Measurements from ENCODE around the gene WIPF2.
A peak's percentile ranks its signal among the peaks of the same experiment; 100 is the strongest.

WIPF2 gene

GRCh38 chr17:40318830-40319391 lies 99.8 kb downstream of the WIPF2 start:
- peaks cover 53% of the 10 kb centered on the region for H3K27me3 ChIP-seq (ENCODE audit: control insufficient read depth, insufficient read depth, low read length)
- no peaks in the 10 kb centered on the region for H3K9me3 ChIP-seq (ENCODE audit: control insufficient read depth, low read depth, low read length)
- peak overlapping the region; percentile 77 for H3K4me3 ChIP-seq (ENCODE audit: low read length)
- H3K36me3 ChIP-seq (ENCODE audit: control insufficient read depth, low read depth, low read length) = no peaks in the 10 kb centered on the region
- H3K9ac ChIP-seq (ENCODE audit: low read length) = peak overlapping the region; percentile 63
- no peak overlapping the region for H3K27ac ChIP-seq (ENCODE audit: low read length)
- H3K4me1 ChIP-seq (ENCODE audit: control insufficient read depth, low read depth, low read length) = peaks cover 37% of the 10 kb centered on the region

- Histone ChIP-seq H3K36me3 (ENCODE audit: control insufficient read depth, low read depth, low read length) (no peaks in the 10 kb centered on the region), H3K4me1 (ENCODE audit: control insufficient read depth, low read depth, low read length) (peaks cover 37% of the 10 kb centered on the region), H3K9me3 (ENCODE audit: control insufficient read depth, low read depth, low read length) (no peaks in the 10 kb centered on the region), H3K4me3 (ENCODE audit: low read length) (no peak overlapping the region), H3K9ac (ENCODE audit: low read length) (no peak overlapping the region), H3K27me3 (ENCODE audit: control insufficient read depth, insufficient read depth, low read length) (peaks cover 53% of the 10 kb centered on the region), H3K27ac (ENCODE audit: low read length) (no peak overlapping the region)
Measured at GRCh38 chr17:40319651-40320540, 100.8 kb downstream of the WIPF2 start.

- Histone ChIP-seq H3K27ac (ENCODE audit: low read length) (no peak overlapping the region), H3K27me3 (ENCODE audit: control insufficient read depth, insufficient read depth, low read length) (peaks cover 48% of the 10 kb centered on the region), H3K9ac (ENCODE audit: low read length) (no peak overlapping the region), H3K4me1 (ENCODE audit: control insufficient read depth, low read depth, low read length) (peaks cover 36% of the 10 kb centered on the region), H3K9me3 (ENCODE audit: control insufficient read depth, low read depth, low read length) (no peaks in the 10 kb centered on the region), H3K4me3 (ENCODE audit: low read length) (no peak overlapping the region), H3K36me3 (ENCODE audit: control insufficient read depth, low read depth, low read length) (no peaks in the 10 kb centered on the region)
Measured at GRCh38 chr17:40320756-40321523, 101.8 kb downstream of the WIPF2 start.

GRCh38 chr17:40321524-40321929 lies 102.4 kb downstream of the WIPF2 start:
- no peak overlapping the region for H3K9ac ChIP-seq (ENCODE audit: low read length)
- H3K4me3 ChIP-seq (ENCODE audit: low read length) = no peak overlapping the region
- no peaks in the 10 kb centered on the region for H3K9me3 ChIP-seq (ENCODE audit: control insufficient read depth, low read depth, low read length)
- no peak overlapping the region for H3K27ac ChIP-seq (ENCODE audit: low read length)
- peaks cover 32% of the 10 kb centered on the region for H3K4me1 ChIP-seq (ENCODE audit: control insufficient read depth, low read depth, low read length)
- H3K27me3 ChIP-seq (ENCODE audit: control insufficient read depth, insufficient read depth, low read length) = peaks cover 42% of the 10 kb centered on the region
- H3K36me3 ChIP-seq (ENCODE audit: control insufficient read depth, low read depth, low read length) = no peaks in the 10 kb centered on the region

GRCh38 chr17:40321961-40322357 lies 102.9 kb downstream of the WIPF2 start:
- Histone ChIP-seq H3K4me1 (ENCODE audit: control insufficient read depth, low read depth, low read length) (peaks cover 31% of the 10 kb centered on the region), H3K27ac (ENCODE audit: low read length) (no peak overlapping the region), H3K4me3 (ENCODE audit: low read length) (no peak overlapping the region), H3K27me3 (ENCODE audit: control insufficient read depth, insufficient read depth, low read length) (peaks cover 37% of the 10 kb centered on the region), H3K9me3 (ENCODE audit: control insufficient read depth, low read depth, low read length) (no peaks in the 10 kb centered on the region), H3K9ac (ENCODE audit: low read length) (no peak overlapping the region), H3K36me3 (ENCODE audit: control insufficient read depth, low read depth, low read length) (no peaks in the 10 kb centered on the region)

GRCh38 chr17:40322358-40323315 lies 103.5 kb downstream of the WIPF2 start:
- Histone ChIP-seq H3K4me3 (ENCODE audit: low read length) (no peak overlapping the region), H3K27ac (ENCODE audit: low read length) (peak overlapping the region; percentile 61), H3K4me1 (ENCODE audit: control insufficient read depth, low read depth, low read length) (peaks cover 26% of the 10 kb centered on the region)

GRCh38 chr17:40323391-40324381 lies 104.6 kb downstream of the WIPF2 start:
- H3K27ac ChIP-seq (ENCODE audit: low read length) = peak overlapping the region; percentile 61
- H3K4me1 ChIP-seq (ENCODE audit: control insufficient read depth, low read depth, low read length) = peaks cover 24% of the 10 kb centered on the region
- peaks cover 23% of the 10 kb centered on the region for H3K27me3 ChIP-seq (ENCODE audit: control insufficient read depth, insufficient read depth, low read length)
- no peak overlapping the region for H3K4me3 ChIP-seq (ENCODE audit: low read length)
- no peaks in the 10 kb centered on the region for H3K9me3 ChIP-seq (ENCODE audit: control insufficient read depth, low read depth, low read length)
- H3K9ac ChIP-seq (ENCODE audit: low read length) = peak overlapping the region; percentile 46
- no peaks in the 10 kb centered on the region for H3K36me3 ChIP-seq (ENCODE audit: control insufficient read depth, low read depth, low read length)

More at GRCh38 chr17:40322358-40323315, 103.5 kb downstream of the WIPF2 start:
- no peaks in the 10 kb centered on the region for H3K9me3 ChIP-seq (ENCODE audit: control insufficient read depth, low read depth, low read length)
- peaks cover 31% of the 10 kb centered on the region for H3K27me3 ChIP-seq (ENCODE audit: control insufficient read depth, insufficient read depth, low read length)
- peak overlapping the region; percentile 46 for H3K9ac ChIP-seq (ENCODE audit: low read length)
- no peaks in the 10 kb centered on the region for H3K36me3 ChIP-seq (ENCODE audit: control insufficient read depth, low read depth, low read length)

GRCh38 chr17:40325156-40326013 lies 106.3 kb downstream of the WIPF2 start:
- Histone ChIP-seq H3K36me3 (ENCODE audit: control insufficient read depth, low read depth, low read length) (no peaks in the 10 kb centered on the region), H3K27ac (ENCODE audit: low read length) (no peak overlapping the region), H3K27me3 (ENCODE audit: control insufficient read depth, insufficient read depth, low read length) (peaks cover 6% of the 10 kb centered on the region), H3K9ac (ENCODE audit: low read length) (no peak overlapping the region), H3K4me1 (ENCODE audit: control insufficient read depth, low read depth, low read length) (peaks cover 15% of the 10 kb centered on the region), H3K4me3 (ENCODE audit: low read length) (no peak overlapping the region), H3K9me3 (ENCODE audit: control insufficient read depth, low read depth, low read length) (no peaks in the 10 kb centered on the region)

GRCh38 chr17:40326014-40326831 lies 107.1 kb downstream of the WIPF2 start:
- no peaks in the 10 kb centered on the region for H3K9me3 ChIP-seq (ENCODE audit: control insufficient read depth, low read depth, low read length)
- peaks cover 15% of the 10 kb centered on the region for H3K4me1 ChIP-seq (ENCODE audit: control insufficient read depth, low read depth, low read length)
- no peak overlapping the region for H3K27ac ChIP-seq (ENCODE audit: low read length)
- no peaks in the 10 kb centered on the region for H3K27me3 ChIP-seq (ENCODE audit: control insufficient read depth, insufficient read depth, low read length)
- H3K36me3 ChIP-seq (ENCODE audit: control insufficient read depth, low read depth, low read length) = no peaks in the 10 kb centered on the region
- H3K4me3 ChIP-seq (ENCODE audit: low read length) = no peak overlapping the region
- no peak overlapping the region for H3K9ac ChIP-seq (ENCODE audit: low read length)

Measured in iPS-18a (cell line).